Measurements from ENCODE around the gene TVP23A. TPM values are rescaled to one million over a fixed set of nuclear protein-coding genes. Genes with fewer than 3 reads are reported as not detected.
A peak's percentile ranks its signal among the peaks of the same experiment; 100 is the strongest.

TVP23A gene
- total and polyA plus RNA-seq, 10 donors: 0.29 to 2.2 (median 0.92) TPM; not detected in 1

DNA sequence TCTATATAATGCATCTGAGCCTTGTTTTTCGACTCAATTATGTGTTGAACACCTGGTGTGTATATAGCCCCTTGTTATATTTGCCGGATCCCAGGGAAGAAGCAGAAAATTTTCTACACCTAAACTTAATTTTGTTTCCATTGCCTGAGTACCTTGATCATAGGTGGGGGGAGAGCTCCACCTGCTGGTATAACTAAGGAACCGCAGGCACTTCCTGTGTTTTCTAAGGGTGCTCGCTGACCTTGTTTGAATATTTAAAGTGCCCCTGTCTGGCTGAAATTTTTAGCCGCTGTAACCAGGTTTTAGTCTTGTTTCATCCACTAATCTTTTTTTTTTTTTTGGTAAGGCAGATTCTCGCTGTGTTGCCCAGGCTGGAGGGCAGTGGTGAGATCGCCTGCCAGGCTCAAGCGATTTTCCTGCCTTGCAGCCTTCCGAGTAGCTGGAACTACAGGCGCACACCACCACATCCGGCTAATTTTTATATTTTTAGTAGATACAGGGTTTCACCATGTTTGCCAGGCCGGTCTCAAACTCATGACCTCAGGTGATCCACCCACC, 81.4 kb downstream of the TVP23A start:
- Histone ChIP-seq H3K27me3 (replicated peaks in 1 of 7) (no peaks in the 10 kb centered on the region), H3K27ac (peak overlapping the region; percentile 53 to 84 (median 77)), H3K4me1 (peaks cover 9 to 43% (median 23%) of the 10 kb centered on the region in 6 donors), H3K9me3 (peaks cover 0 to 6% (median 0%) of the 10 kb centered on the region in 8 donors), H3K36me3 (no peaks in the 10 kb centered on the region), H3K4me3 (peak overlapping the region in 5 of 8 donors; percentile 2 to 49 (median 4))
- WGBS, 5 donors: 17 to 24% (median 20%) methylated on average over 12 of the region's 12 CpGs
- intact Hi-C loops (cut with DNase I; ENCODE audit: low total_unique reads): loop anchor here (2.0 kb wide), 1 partner anchor 214 kb away; no protein-coding TSS in a partner anchor
- no peak for DNase-seq
- TF ChIP-seq POLR2AphosphoS5 (IDR thresholded peaks at IDR 0.05): no peak
- peak; percentile 90 to 98 (median 96) for TF ChIP-seq CTCF (IDR thresholded peaks at IDR 0.05 in 8 of 11, conservative IDR thresholded peaks at IDR 0.05 in 3 of 11)
- TF ChIP-seq POLR2A (IDR thresholded peaks at IDR 0.05): no peak

- no peak for DNase-seq
- Histone ChIP-seq H3K4me3 (no peak overlapping the region), H3K9me3 (peaks cover 0 to 6% (median 0%) of the 10 kb centered on the region in 8 donors), H3K27me3 (replicated peaks in 1 of 7) (no peaks in the 10 kb centered on the region), H3K36me3 (no peaks in the 10 kb centered on the region), H3K27ac (no peak overlapping the region), H3K4me1 (peaks cover 0 to under 1% (median under 1%) of the 10 kb centered on the region in 6 donors)
- TF ChIP-seq POLR2A (IDR thresholded peaks at IDR 0.05) (no peak), POLR2AphosphoS5 (IDR thresholded peaks at IDR 0.05) (no peak), CTCF (IDR thresholded peaks at IDR 0.05 in 8 of 11, conservative IDR thresholded peaks at IDR 0.05 in 3 of 11) (no peak)
- 86 to 93% (median 90%) methylated on average over 7 of the region's 7 CpGs for WGBS, 5 donors
- intact Hi-C loops (cut with DNase I; ENCODE audit: low total_unique reads): loop anchor here (5.0 kb wide), 1 partner anchor 474 kb away; no protein-coding TSS in a partner anchor
Observed at GRCh38 chr16:10731790-10732189, 86.8 kb downstream of the TVP23A start.

- Histone ChIP-seq H3K4me1 (no peaks in the 10 kb centered on the region), H3K36me3 (no peaks in the 10 kb centered on the region), H3K27ac (no peak overlapping the region), H3K9me3 (peaks cover 0 to 6% (median 0%) of the 10 kb centered on the region in 8 donors), H3K27me3 (replicated peaks in 1 of 7) (no peaks in the 10 kb centered on the region), H3K4me3 (no peak overlapping the region)
- no peak for TF ChIP-seq POLR2A (IDR thresholded peaks at IDR 0.05)
- TF ChIP-seq CTCF (IDR thresholded peaks at IDR 0.05 in 8 of 11, conservative IDR thresholded peaks at IDR 0.05 in 3 of 11): no peak
- TF ChIP-seq POLR2AphosphoS5 (IDR thresholded peaks at IDR 0.05): no peak
- intact Hi-C loops (cut with DNase I; ENCODE audit: low total_unique reads): loop anchor here (5.0 kb wide), 1 partner anchor 472 kb away; no protein-coding TSS in a partner anchor
- 78 to 81% (median 80%) methylated on average over 17 to 19 of the region's 19 CpGs for WGBS, 5 donors
- DNase-seq: no peak
Observed at GRCh38 chr16:10729104-10730048, 89.2 kb downstream of the TVP23A start.

Measured in spleen (tissue), 11 donors.